A549 (cell line): ENCODE measurements around the gene ADCY10. TPM values are rescaled to one million over a fixed set of nuclear protein-coding genes. Genes with fewer than 3 reads are reported as not detected.

Experiments
- ATAC-seq, 2 experiments: fragments of 200-7000 bp in 1 of 2; fragments of >200 bp in 1 of 2; cut with Nextera tagmentation in 1 of 2; cut with Tn5 transposase in 1 of 2; 3 replicates each; pipeline versions ENCODE4 v1.8.0 to v1.9.1; 2018 to 2020; ENCODE audit warnings: mild to moderate bottlenecking in 1 of 2, moderate library complexity in 1 of 2
- CTCF ChIA-PET: fragments of 300-600 bp; sonication (Branson Sonifier 250); formaldehyde crosslinking; extraction: SDS; loops from one replicate; lab custom pipeline; 2021; ENCODE audit warnings: antibody characterized with exemption, inconsistent platforms; lab: Yijun Ruan, JAX
- POLR2A ChIA-PET: fragments of 350-600 bp; formaldehyde crosslinking; extraction: SDS; loops from one replicate; lab custom pipeline; 2021; ENCODE audit warnings: antibody characterized with exemption, inconsistent platforms; lab: Yijun Ruan, JAX
- DNase-seq, 2 experiments: peaks; one replicate each; pipeline versions ENCODE4 v3.0.0 to v3.0.0-alpha.2; 2011 to 2016; ENCODE audit warnings: low read depth in 1 of 2, low spot score in 1 of 2
- FAIRE-seq: peaks from 2 replicates; lab custom pipeline; 2011; peaks lifted over from hg19 to GRCh38; lab: Jason Lieb, UNC
- H3K27ac ChIP-seq, 2 experiments: fragments of >200 bp; sonication (Bioruptor Twin); formaldehyde crosslinking; 3 replicates each; pipeline ENCODE4 v1.5.1; 2016 to 2017
- H3K4me1 ChIP-seq: fragments of >200 bp; sonication (Bioruptor Twin); formaldehyde crosslinking; 3 replicates; pipeline ENCODE4 v1.6.1; 2016
- H3K4me2 ChIP-seq: fragments of >200 bp; sonication (Bioruptor Twin); formaldehyde crosslinking; 3 replicates; pipeline ENCODE4 v1.6.1; 2016
- H3K4me3 ChIP-seq: fragments of >200 bp; sonication (Bioruptor Twin); formaldehyde crosslinking; 3 replicates; pipeline ENCODE4 v1.5.1; 2016
- H3K9me3 ChIP-seq: fragments of >200 bp; sonication (Bioruptor Twin); formaldehyde crosslinking; 3 replicates; pipeline ENCODE4 v1.6.1; 2016
- BCL3 ChIP-seq: fragments of >200 bp; sonication (Bioruptor Twin); formaldehyde crosslinking; IDR thresholded peaks from 3 replicates; pipeline ENCODE4 v1.6.1; 2016
- CBX8 ChIP-seq: fragments of 200-600 bp; sonication (generic); IDR thresholded peaks from 2 replicates; pipeline ENCODE4 v1.6.1; 2016
- CEBPB ChIP-seq, 2 experiments: fragments of >200 bp in 1 of 2; sonication (Bioruptor Twin) in 1 of 2; formaldehyde crosslinking in 1 of 2; IDR thresholded peaks; 2 replicates each; pipeline ENCODE4 v1.6.1; 2012 to 2016
- CHD2 ChIP-seq: fragments of 150-350 bp; IDR thresholded peaks from 2 replicates; pipeline ENCODE4 v1.6.1; 2014; ENCODE audit warnings: low read length; ENCODE audit not compliant: partially characterized antibody
- CHD4 ChIP-seq: fragments of 200-600 bp; sonication (generic); IDR thresholded peaks from 2 replicates; pipeline ENCODE4 v1.6.1; 2016; ENCODE audit warnings: antibody characterized with exemption, mild to moderate bottlenecking, borderline replicate concordance
- EHF ChIP-seq: fragments of 250-450 bp; sonication (Bioruptor Pico); IDR thresholded peaks from 2 replicates; pipeline ENCODE4 v1.5.0; 2020; ENCODE audit warnings: mild to moderate bottlenecking
- EHMT2 ChIP-seq: fragments of 200-600 bp; sonication (generic); IDR thresholded peaks from 2 replicates; pipeline ENCODE4 v1.6.1; 2016; ENCODE audit warnings: antibody characterized with exemption, low read depth, mild to moderate bottlenecking, moderate library complexity
- ELK1 ChIP-seq: fragments of 150-350 bp; IDR thresholded peaks from 2 replicates; pipeline ENCODE4 v1.6.1; 2014; ENCODE audit warnings: low read depth, mild to moderate bottlenecking, low read length
- FOXS1 ChIP-seq: fragments of 250-450 bp; sonication (Bioruptor Pico); IDR thresholded peaks from 2 replicates; pipeline ENCODE4 v1.5.0; 2020; ENCODE audit warnings: mild to moderate bottlenecking, moderate library complexity
- HES2 ChIP-seq: fragments of >200 bp; sonication (Bioruptor Twin); formaldehyde crosslinking; IDR thresholded peaks from 2 replicates; pipeline ENCODE4 v1.6.1; 2016
- HOXB13 ChIP-seq: fragments of 250-450 bp; sonication (Bioruptor Pico); IDR thresholded peaks from 2 replicates; pipeline ENCODE4 v1.5.0; 2020; ENCODE audit warnings: low read depth, mild to moderate bottlenecking, moderate library complexity
- MAX ChIP-seq: IDR thresholded peaks from 2 replicates; pipeline ENCODE4 v1.6.1; 2012
- MYC ChIP-seq: IDR thresholded peaks from 2 replicates; pipeline ENCODE4 v1.6.1; 2012; ENCODE audit warnings: mild to moderate bottlenecking, inconsistent platforms, low read length, improper control_type of control experiment, borderline replicate concordance
- NPAS2 ChIP-seq: fragments of 250-450 bp; sonication (Bioruptor Pico); IDR thresholded peaks from 2 replicates; pipeline ENCODE4 v1.8.0; 2022; ENCODE audit warnings: mild to moderate bottlenecking, moderate library complexity, borderline replicate concordance
- NR3C1 ChIP-seq: fragments of >200 bp; sonication (Bioruptor Twin); formaldehyde crosslinking; IDR thresholded peaks from 3 replicates; pipeline ENCODE4 v1.6.1; 2017
- RAD21 ChIP-seq, 2 experiments: fragments of >200 bp in 1 of 2; sonication (Bioruptor Twin) in 1 of 2; formaldehyde crosslinking in 1 of 2; IDR thresholded peaks in 1 of 2; conservative IDR thresholded peaks in 1 of 2; 2 replicates in 1 of 2; 3 replicates in 1 of 2; pipeline ENCODE4 v1.6.1; 2012 to 2018; ENCODE audit warnings: inconsistent platforms in 1 of 2
- RFX5 ChIP-seq: fragments of 450-650 bp; IDR thresholded peaks from 2 replicates; pipeline ENCODE4 v1.7.1; 2014; ENCODE audit warnings: antibody characterized with exemption, mild to moderate bottlenecking, moderate library complexity
- RNF2 ChIP-seq: fragments of 200-600 bp; sonication (generic); IDR thresholded peaks from 2 replicates; pipeline ENCODE4 v1.6.1; 2016; ENCODE audit warnings: low read depth, mild to moderate bottlenecking, antibody characterized with exemption, moderate library complexity, borderline replicate concordance
- TFCP2L1 ChIP-seq: fragments of 250-450 bp; sonication (Bioruptor Pico); IDR thresholded peaks from 2 replicates; pipeline ENCODE4 v1.5.0; 2021; ENCODE audit warnings: mild to moderate bottlenecking
- TP53 ChIP-seq: fragments of 250-450 bp; sonication (Bioruptor Pico); IDR thresholded peaks from 2 replicates; pipeline ENCODE4 v1.5.0; 2021; ENCODE audit warnings: mild to moderate bottlenecking, moderate library complexity
- WGBS: methylation state at CpG from one replicate; pipeline ENCODE4 v1.1.6; 2017; ENCODE audit errors: missing lambda C conversion rate; 5-methylcytosine and 5-hydroxymethylcytosine counted together
- polyA plus RNA-seq, 4 experiments: library from polyadenylated mRNA; depleted of rRNA in 3 of 4; stranded (reverse); fragments of >200 nt; fragmentation: RNase III in 1 of 4; extraction: RNeasy Plus Mini Kit Qiagen cat#74134 plus additional on column Dnase treatment in 1 of 4; gene quantifications; 2 replicates in 3 of 4; 3 replicates in 1 of 4; pipeline ENCODE4 v1.2.3, GENCODE V29; 2011 to 2017

The ADCY10 gene
- polyA plus RNA-seq, 2 of the 4 experiments (the other 2 are of a cell fraction): 0.03 to 0.18 TPM

GRCh38 chr1:167923324-167924056 lies 9.6 kb upstream of the ADCY10 start:
- peaks cover 53% of the 10 kb centered on the region for H3K4me1 ChIP-seq
- DNase-seq: no peak
- no peak overlapping the region for H3K4me3 ChIP-seq
- ATAC-seq: no peak
- no peak for FAIRE-seq
- 78% methylated on average over 3 of the region's 3 CpGs for WGBS
- peak overlapping the region; percentile 53 for H3K4me2 ChIP-seq
- no peak for TF ChIP-seq MYC
- TF ChIP-seq NPAS2 (CRISPR knock-in tag): no peak
- no peak for TF ChIP-seq EHMT2
- TF ChIP-seq MAX: no peak
- TF ChIP-seq RNF2: no peak
- no peak for TF ChIP-seq CEBPB (IDR thresholded peaks at IDR 0.05)
- TF ChIP-seq ELK1: no peak
- TF ChIP-seq HES2: no peak
- no peak for TF ChIP-seq BCL3
- no peak for TF ChIP-seq FOXS1 (CRISPR knock-in tag)
- no peak for TF ChIP-seq EHF (CRISPR knock-in tag)
- no peak for TF ChIP-seq CHD4
- TF ChIP-seq RAD21 (conservative IDR thresholded peaks at IDR 0.05 in 1 of 2, IDR thresholded peaks at IDR 0.05 in 1 of 2): no peak
- no peak for TF ChIP-seq TP53 (CRISPR knock-in tag)
- no peak for TF ChIP-seq TFCP2L1
- no peak for TF ChIP-seq HOXB13 (CRISPR knock-in tag)
- TF ChIP-seq, all 56 proteins: peak for 0
- Histone ChIP-seq H3K27ac (peak overlapping the region; percentile 19 to 31; a peak in 2 of 6 replicates), H3K9me3 (no peaks in the 10 kb centered on the region)
- ChIA-PET POLR2A (interaction anchor here (1.4 kb wide), 1 partner anchor 13 kb away, joined by 5 read pairs; the partner anchor contains the start of genes DCAF6 and MPC2), CTCF (no interaction called here)

- 0% methylated on average over 1 of the region's 1 CpG for WGBS
- Histone ChIP-seq H3K9me3 (no peaks in the 10 kb centered on the region), H3K27ac (peak overlapping the region in 1 of 2 experiments; percentile 13; a peak in 2 of 6 replicates), H3K4me1 (peaks cover 55% of the 10 kb centered on the region), H3K4me3 (no peak overlapping the region), H3K4me2 (peak overlapping the region; percentile 53)
- DNase-seq: no peak
- no peak for TF ChIP-seq NR3C1
- no peak for TF ChIP-seq BCL3
- TF ChIP-seq CBX8: no peak
- no peak for TF ChIP-seq RFX5
- no peak for TF ChIP-seq RNF2
- no peak for TF ChIP-seq CHD2
- no peak for TF ChIP-seq CHD4
- no peak for TF ChIP-seq EHF (CRISPR knock-in tag)
- peak; percentile 87 for FAIRE-seq
- ChIA-PET POLR2A (no interaction called here), CTCF (no interaction called here)
- ATAC-seq: no peak
Measured at GRCh38 chr1:167922611-167923074, 8.7 kb upstream of the ADCY10 start.
